ENCODE data around the gene UBA3.

DNA sequence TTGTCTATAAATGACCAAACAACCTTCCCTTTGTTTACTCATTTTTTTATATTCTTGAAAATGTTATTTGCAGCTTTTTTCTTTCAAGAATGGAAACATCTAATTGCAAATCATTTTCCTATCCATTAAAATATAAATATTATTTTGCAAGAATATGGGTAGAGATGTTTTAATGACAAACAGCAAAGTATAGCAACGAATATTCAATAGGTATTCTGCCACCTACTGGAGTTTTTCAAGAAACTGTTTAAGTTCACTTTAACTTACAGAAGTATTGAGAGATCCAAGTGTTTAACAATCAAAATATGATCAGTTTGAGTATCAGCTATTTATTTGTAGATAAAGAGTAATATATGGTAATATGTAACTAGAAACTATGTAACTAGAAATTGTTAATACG lies 59.7 kb downstream of the UBA3 start:
- TF ChIP-seq, protein P1, sequence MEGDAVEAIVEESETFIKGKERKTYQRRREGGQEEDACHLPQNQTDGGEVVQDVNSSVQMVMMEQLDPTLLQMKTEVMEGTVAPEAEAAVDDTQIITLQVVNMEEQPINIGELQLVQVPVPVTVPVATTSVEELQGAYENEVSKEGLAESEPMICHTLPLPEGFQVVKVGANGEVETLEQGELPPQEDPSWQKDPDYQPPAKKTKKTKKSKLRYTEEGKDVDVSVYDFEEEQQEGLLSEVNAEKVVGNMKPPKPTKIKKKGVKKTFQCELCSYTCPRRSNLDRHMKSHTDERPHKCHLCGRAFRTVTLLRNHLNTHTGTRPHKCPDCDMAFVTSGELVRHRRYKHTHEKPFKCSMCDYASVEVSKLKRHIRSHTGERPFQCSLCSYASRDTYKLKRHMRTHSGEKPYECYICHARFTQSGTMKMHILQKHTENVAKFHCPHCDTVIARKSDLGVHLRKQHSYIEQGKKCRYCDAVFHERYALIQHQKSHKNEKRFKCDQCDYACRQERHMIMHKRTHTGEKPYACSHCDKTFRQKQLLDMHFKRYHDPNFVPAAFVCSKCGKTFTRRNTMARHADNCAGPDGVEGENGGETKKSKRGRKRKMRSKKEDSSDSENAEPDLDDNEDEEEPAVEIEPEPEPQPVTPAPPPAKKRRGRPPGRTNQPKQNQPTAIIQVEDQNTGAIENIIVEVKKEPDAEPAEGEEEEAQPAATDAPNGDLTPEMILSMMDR (conservative IDR thresholded peaks at IDR 0.05; ENCODE audit: low read depth, low read length), result peak; percentile 46; the same call in 1 of the 2 replicates
- no peak for TF ChIP-seq EZH2 (IDR thresholded peaks at IDR 0.05; ENCODE audit: borderline replicate concordance, low read depth, low read length, poor library complexity, severe bottlenecking)

Measured in A673 (cell line).